Forelimb muscle (tissue), 1 donor: ENCODE data around the gene LILRB1. TPM values are rescaled to one million over a fixed set of nuclear protein-coding genes. Genes with fewer than 3 reads are reported as not detected.
"Not testable (repeated sequence)": the region's sequence is repeated elsewhere in the genome, so short reads cannot be mapped to it uniquely, and the experiment has no call there.

Experiments used
- DNase-seq: peaks from one replicate; pipeline ENCODE4 v3.0.0-alpha.2; 2013; ENCODE audit warnings: low read depth
- polyA plus RNA-seq: library from polyadenylated mRNA; unstranded; fragments of 120-200 nt; gene quantifications from one replicate; pipeline ENCODE4 v1.2.1, GENCODE V29; 2013; ENCODE audit not compliant: insufficient read length

LILRB1 gene
- polyA plus RNA-seq, 1 donor: 1.1 TPM

DNA sequence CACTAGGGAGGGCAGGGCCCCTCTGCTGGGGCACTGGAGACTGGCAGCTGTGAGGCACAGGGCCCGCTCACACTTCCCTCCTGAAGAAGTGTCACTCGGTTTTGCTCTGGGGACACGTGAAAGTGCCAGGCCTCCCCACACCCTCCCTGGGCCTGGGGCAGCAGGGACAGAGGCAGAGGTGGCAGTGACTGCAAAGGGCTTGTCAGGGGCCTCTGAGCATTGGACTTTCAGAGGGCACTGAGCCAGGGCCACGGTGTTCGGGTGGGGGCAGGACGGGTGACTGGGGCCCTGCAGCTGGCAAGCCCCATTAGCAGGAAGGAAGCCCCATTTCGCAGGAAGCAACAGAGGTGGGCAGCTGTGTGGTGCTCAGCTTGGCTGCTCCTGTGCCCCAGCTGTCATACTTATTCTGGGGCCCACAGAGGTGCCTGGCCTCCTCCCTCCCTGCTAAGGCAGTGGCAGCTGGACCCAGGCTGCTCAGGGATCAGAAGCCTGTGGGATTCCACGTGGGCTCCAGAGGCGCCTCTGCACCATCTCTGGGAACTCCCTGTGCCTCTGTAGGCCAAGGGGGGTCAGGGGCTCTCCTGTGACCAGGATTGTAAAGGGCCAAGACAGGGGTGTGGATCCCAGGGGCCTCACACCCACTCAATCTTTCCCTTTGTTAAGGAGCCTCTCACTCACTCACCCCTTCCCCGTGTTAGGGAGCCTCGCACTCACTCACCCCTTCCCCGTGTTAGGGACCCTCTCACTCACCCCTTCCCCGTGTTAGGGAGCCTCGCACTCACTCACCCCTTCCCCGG is 5.2 kb upstream of the LILRB1 start:
- not testable (repeated sequence) for DNase-seq

- no peak for DNase-seq
Measured at GRCh38 chr19:54626757-54627156, 3.5 kb upstream of the LILRB1 start.

- not testable (repeated sequence) for DNase-seq
Measured at GRCh38 chr19:54627912-54628311, 2.4 kb upstream of the LILRB1 start.

DNA sequence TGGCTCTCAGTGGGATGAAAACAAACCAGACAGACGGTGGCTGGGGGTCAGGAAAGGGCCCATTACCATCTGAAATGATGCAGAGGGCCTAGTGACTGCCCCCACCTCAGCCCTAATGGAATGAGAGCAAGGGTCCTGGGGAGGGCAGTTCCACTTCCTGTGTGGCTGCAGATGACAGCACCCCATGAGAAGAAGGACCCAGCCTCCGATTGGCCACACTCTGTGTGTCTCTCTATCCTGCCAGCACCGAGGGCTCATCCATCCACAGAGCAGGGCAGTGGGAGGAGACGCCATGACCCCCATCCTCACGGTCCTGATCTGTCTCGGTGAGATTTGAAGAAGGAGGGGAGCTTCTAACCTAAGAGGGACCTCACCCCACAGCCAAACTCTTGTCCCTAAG is 498 bp downstream of the LILRB1 start:
- no peak for DNase-seq

- not testable (repeated sequence) for DNase-seq
Measured at GRCh38 chr19:54631489-54632337, 1.4 kb downstream of the LILRB1 start.

- not testable (repeated sequence) for DNase-seq
Measured at GRCh38 chr19:54632517-54632916, 2.2 kb downstream of the LILRB1 start.

DNA sequence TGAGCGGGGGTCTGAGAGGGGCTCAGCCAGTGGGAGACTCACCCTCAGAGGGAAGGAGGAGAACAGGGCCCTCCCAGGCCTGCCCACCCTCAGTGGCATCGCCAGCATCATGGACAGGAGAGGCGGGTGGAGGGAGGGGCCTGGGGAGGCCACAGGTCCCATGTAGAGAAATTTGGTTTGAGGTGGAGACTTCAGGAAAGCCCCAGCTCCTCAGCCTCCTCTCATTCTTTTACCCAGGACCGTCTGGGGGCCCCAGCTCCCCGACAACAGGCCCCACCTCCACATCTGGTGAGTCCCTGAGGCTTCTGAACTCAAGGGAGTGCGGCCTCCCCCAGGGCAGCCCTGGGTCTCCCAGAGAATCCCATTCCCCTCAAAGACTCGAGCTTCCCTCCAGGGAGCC is 3.1 kb downstream of the LILRB1 start:
- DNase-seq: no peak

GRCh38 chr19:54636081-54636480 is 5.8 kb downstream of the LILRB1 start:
- DNase-seq: not testable (repeated sequence)

- no peak for DNase-seq
Measured at GRCh38 chr19:54638683-54639082, 8.4 kb downstream of the LILRB1 start.

DNA sequence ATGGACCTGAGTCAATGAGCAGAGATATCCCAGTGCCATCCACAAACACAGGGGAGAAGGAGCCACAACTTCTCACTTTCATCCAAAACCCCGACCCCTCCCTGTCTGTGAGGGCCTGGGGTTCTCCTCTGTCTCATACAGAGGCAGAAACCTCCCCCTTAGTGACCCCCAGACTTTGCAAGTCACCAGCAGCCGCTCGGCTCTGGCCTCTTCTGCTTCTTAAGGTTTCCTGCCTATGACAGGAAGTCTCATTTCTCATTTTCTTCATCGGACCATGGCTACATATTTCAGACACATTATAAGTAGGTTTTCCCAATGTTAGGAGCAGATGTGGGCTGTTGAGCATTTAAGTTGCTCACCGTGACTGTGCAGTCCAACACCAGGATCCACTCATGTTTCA is 12.7 kb downstream of the LILRB1 start:
- not testable (repeated sequence) for DNase-seq

GRCh38 chr19:54643583-54643982 is 13.3 kb downstream of the LILRB1 start:
- not testable (repeated sequence) for DNase-seq

- DNase-seq: no peak
Measured at GRCh38 chr19:54644056-54644455, 13.8 kb downstream of the LILRB1 start.

DNA sequence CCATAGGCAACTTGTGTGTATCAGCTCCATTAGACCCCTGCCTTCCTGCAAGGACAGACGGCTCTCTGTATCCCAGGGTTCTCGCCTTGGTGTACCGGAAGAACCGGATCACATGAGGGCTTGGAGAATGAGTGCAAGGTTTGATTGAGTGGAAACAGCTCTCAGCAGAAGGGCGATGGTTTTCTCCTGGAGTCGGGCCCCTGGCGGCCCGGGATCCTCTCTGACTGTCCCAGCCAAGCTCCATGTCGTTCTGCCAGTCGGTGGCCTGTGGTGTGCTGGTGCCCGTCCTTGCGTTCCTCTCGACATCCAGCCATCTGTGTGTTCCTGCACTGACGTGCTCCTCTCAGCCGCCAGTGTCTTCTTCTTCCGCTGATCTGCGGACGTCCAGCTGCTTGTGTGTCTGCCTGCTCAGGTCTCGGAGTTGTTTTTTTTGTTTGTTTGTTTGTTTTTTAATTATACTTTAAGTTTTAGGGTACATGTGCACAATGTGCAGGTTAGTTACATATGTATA is 16.1 kb downstream of the LILRB1 start:
- DNase-seq: no peak

- no peak for DNase-seq
Measured at GRCh38 chr19:54648129-54648528, 17.8 kb downstream of the LILRB1 start.

- no peak for DNase-seq
Measured at GRCh38 chr19:54650108-54650655, 19.9 kb downstream of the LILRB1 start.

GRCh38 chr19:54653181-54653809 is 23.0 kb downstream of the LILRB1 start:
- DNase-seq: no peak

- no peak for DNase-seq
Measured at GRCh38 chr19:54654447-54655321, 24.4 kb downstream of the LILRB1 start.

GRCh38 chr19:54659300-54659699 is 29.0 kb downstream of the LILRB1 start:
- DNase-seq: no peak

GRCh38 chr19:54660306-54660705 is 30.0 kb downstream of the LILRB1 start:
- DNase-seq: no peak

DNA sequence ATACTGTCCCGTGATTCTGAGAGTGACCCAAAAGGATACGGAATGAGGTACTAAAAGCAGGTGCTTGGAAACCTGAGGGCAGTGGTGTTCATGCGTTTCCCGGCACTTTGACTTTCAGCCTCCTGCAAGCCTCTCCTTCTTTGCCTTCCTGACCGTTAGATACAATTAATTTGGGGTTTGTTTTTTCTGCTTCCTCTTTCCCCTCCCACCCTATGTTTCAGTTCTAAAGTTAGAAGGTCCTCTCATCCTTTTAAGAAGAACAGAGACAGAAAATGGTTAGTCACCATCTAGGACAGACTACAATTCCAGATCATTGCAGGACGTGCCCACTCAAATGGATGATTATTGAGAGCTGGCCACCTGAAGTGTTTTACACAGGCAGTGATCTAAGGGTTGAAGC is 30.7 kb downstream of the LILRB1 start:
- no peak for DNase-seq
